Type B pancreatic cell (in vitro differentiated cells): ENCODE results near the gene DPP6. TPM values are rescaled to one million over a fixed set of nuclear protein-coding genes. Genes with fewer than 3 reads are reported as not detected.

Experiments
- DNase-seq: peaks from one replicate; pipeline ENCODE4 v3.0.0; 2021; ENCODE audit warnings: mixed read lengths; ENCODE audit not compliant: unreplicated experiment; ENCODE audit errors: extremely low spot score
- H3K27ac Mint-ChIP-seq: 2 replicates; pipeline ENCODE4 v1.8.0; 2021; ENCODE audit warnings: mild to moderate bottlenecking, mixed read lengths
- H3K27me3 Mint-ChIP-seq: 2 replicates; pipeline ENCODE4 v1.8.0; 2021; ENCODE audit warnings: mixed read lengths
- H3K36me3 Mint-ChIP-seq: 2 replicates; pipeline ENCODE4 v1.8.0; 2021; ENCODE audit warnings: mixed read lengths
- H3K4me1 Mint-ChIP-seq: one replicate; pipeline ENCODE4 v1.8.0; 2021; ENCODE audit warnings: mixed read lengths; ENCODE audit not compliant: unreplicated experiment
- H3K4me3 Mint-ChIP-seq: 2 replicates; pipeline ENCODE4 v1.8.0; 2021; ENCODE audit warnings: mild to moderate bottlenecking, mixed read lengths
- H3K9me3 Mint-ChIP-seq: 2 replicates; pipeline ENCODE4 v1.8.0; 2021; ENCODE audit warnings: mixed read lengths
- CTCF ChIP-seq: fragments of 200-600 bp; sonication (generic); conservative IDR thresholded peaks from 2 replicates; pipeline ENCODE4 v1.5.0; 2021; ENCODE audit warnings: antibody characterized with exemption, mild to moderate bottlenecking
- total RNA-seq: library from RNA; stranded (reverse); gene quantifications from 2 replicates; pipeline ENCODE4 v1.2.1, GENCODE V29; 2021; ENCODE audit warnings: low replicate concordance

Gene DPP6
- total RNA-seq, 1 donor from 2014 or later, result 4.1 TPM

GRCh38 chr7:154633641-154634040 is 581.4 kb downstream of the DPP6 start:
- H3K9me3 Mint-ChIP-seq, result peaks cover 5% of the 10 kb centered on the region
- no peak for TF ChIP-seq CTCF
- H3K27me3 Mint-ChIP-seq, result peaks cover 2% of the 10 kb centered on the region
- H3K36me3 Mint-ChIP-seq, result no peaks in the 10 kb centered on the region
- DNase-seq, result no peak
- no peak overlapping the region for H3K4me3 Mint-ChIP-seq
- no peak overlapping the region for H3K27ac Mint-ChIP-seq
- no peaks in the 10 kb centered on the region for H3K4me1 Mint-ChIP-seq

GRCh38 chr7:154638286-154638685 is 586.1 kb downstream of the DPP6 start:
- Mint-ChIP-seq H3K9me3 (peaks cover 5% of the 10 kb centered on the region), H3K27ac (no peak overlapping the region), H3K36me3 (no peaks in the 10 kb centered on the region), H3K4me3 (no peak overlapping the region), H3K27me3 (no peaks in the 10 kb centered on the region), H3K4me1 (no peaks in the 10 kb centered on the region)
- DNase-seq, result no peak
- no peak for TF ChIP-seq CTCF

GRCh38 chr7:154640266-154640865 is 588.2 kb downstream of the DPP6 start:
- Mint-ChIP-seq H3K27ac (no peak overlapping the region), H3K4me1 (no peaks in the 10 kb centered on the region), H3K4me3 (no peak overlapping the region), H3K9me3 (peaks cover 5% of the 10 kb centered on the region), H3K27me3 (no peaks in the 10 kb centered on the region), H3K36me3 (no peaks in the 10 kb centered on the region)
- no peak for DNase-seq
- TF ChIP-seq CTCF, result peak; percentile 63

GRCh38 chr7:154640917-154641316 is 588.7 kb downstream of the DPP6 start:
- Mint-ChIP-seq H3K4me1 (no peaks in the 10 kb centered on the region), H3K4me3 (no peak overlapping the region), H3K27me3 (no peaks in the 10 kb centered on the region), H3K9me3 (peaks cover 3% of the 10 kb centered on the region), H3K36me3 (no peaks in the 10 kb centered on the region), H3K27ac (no peak overlapping the region)
- TF ChIP-seq CTCF, result no peak
- no peak for DNase-seq

GRCh38 chr7:154644366-154644765 is 592.2 kb downstream of the DPP6 start:
- no peaks in the 10 kb centered on the region for H3K36me3 Mint-ChIP-seq
- TF ChIP-seq CTCF, result no peak
- H3K27me3 Mint-ChIP-seq, result no peaks in the 10 kb centered on the region
- no peak for DNase-seq
- no peak overlapping the region for H3K27ac Mint-ChIP-seq
- no peaks in the 10 kb centered on the region for H3K4me1 Mint-ChIP-seq
- no peak overlapping the region for H3K4me3 Mint-ChIP-seq
- H3K9me3 Mint-ChIP-seq, result no peaks in the 10 kb centered on the region
